Parathyroid adenoma (tissue), 2 donors: ENCODE data around the gene PTPRM.

Source experiments
- H2AFZ ChIP-seq: fragments of 300-600 bp; sonication (generic); one replicate; pipeline ENCODE4 v1.7.0; 2017; ENCODE audit warnings: antibody characterized with exemption, mild to moderate bottlenecking
- H3K27ac ChIP-seq: fragments of 300-600 bp; sonication (generic); one replicate; pipeline ENCODE4 v1.7.0; 2017
- H3K27me3 ChIP-seq: fragments of 300-600 bp; sonication (generic); one replicate; pipeline ENCODE4 v1.7.0; 2017; ENCODE audit warnings: low read length; ENCODE audit not compliant: control insufficient read depth, insufficient read depth
- H3K36me3 ChIP-seq: fragments of 300-600 bp; sonication (generic); one replicate; pipeline ENCODE4 v1.7.0; 2017; ENCODE audit warnings: low read length; ENCODE audit not compliant: control insufficient read depth, insufficient read depth
- H3K4me1 ChIP-seq: fragments of 300-600 bp; sonication (generic); one replicate; pipeline ENCODE4 v1.7.0; 2017; ENCODE audit warnings: control low read depth
- H3K4me2 ChIP-seq: fragments of 300-600 bp; sonication (generic); one replicate; pipeline ENCODE4 v1.7.0; 2017; ENCODE audit warnings: low read length
- H3K4me3 ChIP-seq: fragments of 300-600 bp; sonication (generic); one replicate; pipeline ENCODE4 v1.7.0; 2017; ENCODE audit warnings: low read depth, low read length
- H3K79me2 ChIP-seq: fragments of 300-600 bp; sonication (generic); one replicate; pipeline ENCODE4 v1.7.0; 2017; ENCODE audit warnings: control low read depth
- H3K9ac ChIP-seq: fragments of 300-600 bp; sonication (generic); one replicate; pipeline ENCODE4 v1.7.0; 2017; ENCODE audit warnings: mild to moderate bottlenecking
- H3K9me3 ChIP-seq: fragments of 300-600 bp; sonication (generic); one replicate; pipeline ENCODE4 v1.7.0; 2017; ENCODE audit warnings: low read length; ENCODE audit not compliant: control insufficient read depth
- CTCF ChIP-seq: fragments of 300-600 bp; sonication (generic); IDR thresholded peaks from one replicate; pipeline ENCODE4 v1.7.0; 2017; ENCODE audit warnings: antibody characterized with exemption, mild to moderate bottlenecking
- donor health status: primary hyperparathyroidism.

PTPRM gene

GRCh38 chr18:7691206-7691605 is 124.1 kb downstream of the PTPRM start:
- Histone ChIP-seq H3K27me3 (no peaks in the 10 kb centered on the region), H3K9ac (no peak overlapping the region), H3K4me3 (no peak overlapping the region), H3K27ac (no peak overlapping the region), H3K79me2 (peaks cover 19% of the 10 kb centered on the region), H3K4me2 (no peak overlapping the region), H3K36me3 (no peaks in the 10 kb centered on the region), H2AFZ (no peak overlapping the region), H3K9me3 (no peaks in the 10 kb centered on the region), H3K4me1 (no peaks in the 10 kb centered on the region)
- no peak for TF ChIP-seq CTCF

DNA sequence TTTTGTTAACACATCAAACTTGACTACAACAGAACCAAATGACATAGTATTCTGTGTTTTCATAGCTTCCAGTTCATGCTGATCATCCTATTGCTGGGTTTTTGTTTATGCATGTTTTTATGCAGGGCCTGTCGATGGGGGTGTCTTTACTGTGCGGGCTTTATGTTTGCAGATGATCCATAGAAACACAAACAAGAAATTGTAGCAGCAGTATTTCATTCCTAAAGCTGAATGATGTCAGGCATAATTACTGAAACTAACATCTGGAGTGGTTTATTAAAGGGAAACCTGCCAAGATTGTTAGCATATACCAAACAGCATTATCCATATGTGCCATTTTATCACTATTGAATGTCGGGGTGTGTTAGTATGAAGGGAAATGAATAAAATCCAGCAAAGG is 129.7 kb downstream of the PTPRM start:
- Histone ChIP-seq H3K4me2 (no peak overlapping the region), H3K27me3 (no peaks in the 10 kb centered on the region)
- TF ChIP-seq CTCF, result no peak

GRCh38 chr18:7697306-7697705 is 130.2 kb downstream of the PTPRM start:
- no peaks in the 10 kb centered on the region for H3K27me3 ChIP-seq
- no peak overlapping the region for H3K9ac ChIP-seq
- H3K4me1 ChIP-seq, result no peaks in the 10 kb centered on the region
- H3K4me2 ChIP-seq, result no peak overlapping the region
- peaks cover 16% of the 10 kb centered on the region for H3K79me2 ChIP-seq
- no peak overlapping the region for H3K27ac ChIP-seq
- H3K4me3 ChIP-seq, result no peak overlapping the region
- H2AFZ ChIP-seq, result no peak overlapping the region
- no peaks in the 10 kb centered on the region for H3K36me3 ChIP-seq
- TF ChIP-seq CTCF, result no peak
- H3K9me3 ChIP-seq, result no peaks in the 10 kb centered on the region

More for the DNA sequence above, 129.7 kb downstream of the PTPRM start:
- no peaks in the 10 kb centered on the region for H3K36me3 ChIP-seq
- no peaks in the 10 kb centered on the region for H3K9me3 ChIP-seq
- no peak overlapping the region for H3K9ac ChIP-seq
- H3K27ac ChIP-seq, result no peak overlapping the region
- H3K4me3 ChIP-seq, result no peak overlapping the region
- H2AFZ ChIP-seq, result no peak overlapping the region
- H3K79me2 ChIP-seq, result peaks cover 12% of the 10 kb centered on the region
- no peaks in the 10 kb centered on the region for H3K4me1 ChIP-seq

- Histone ChIP-seq H3K36me3 (no peaks in the 10 kb centered on the region), H3K9me3 (no peaks in the 10 kb centered on the region), H3K4me3 (no peak overlapping the region), H3K4me2 (no peak overlapping the region), H3K27me3 (no peaks in the 10 kb centered on the region), H3K27ac (no peak overlapping the region), H3K4me1 (no peaks in the 10 kb centered on the region), H3K9ac (no peak overlapping the region), H2AFZ (no peak overlapping the region), H3K79me2 (peaks cover 3% of the 10 kb centered on the region)
- TF ChIP-seq CTCF, result no peak
Observed at GRCh38 chr18:7711495-7711894, 144.4 kb downstream of the PTPRM start.

GRCh38 chr18:7720395-7720794 is 153.3 kb downstream of the PTPRM start:
- Histone ChIP-seq H3K27ac (no peak overlapping the region), H3K9ac (no peak overlapping the region), H2AFZ (no peak overlapping the region), H3K36me3 (no peaks in the 10 kb centered on the region), H3K4me3 (no peak overlapping the region), H3K4me1 (no peaks in the 10 kb centered on the region), H3K79me2 (no peaks in the 10 kb centered on the region), H3K9me3 (no peaks in the 10 kb centered on the region), H3K4me2 (no peak overlapping the region), H3K27me3 (no peaks in the 10 kb centered on the region)
- no peak for TF ChIP-seq CTCF
